HL-60/S4 (cell line): ENCODE data around the gene ARFRP1.

Source experiments
- in situ Hi-C: fragments of 300-500 bp; cut with MboI; formaldehyde crosslinking; loops from 2 replicates; pipeline ENCODE4 v1.14.3; 2022; ENCODE audit warnings: low sequenced_read_pairs

The ARFRP1 gene

DNA sequence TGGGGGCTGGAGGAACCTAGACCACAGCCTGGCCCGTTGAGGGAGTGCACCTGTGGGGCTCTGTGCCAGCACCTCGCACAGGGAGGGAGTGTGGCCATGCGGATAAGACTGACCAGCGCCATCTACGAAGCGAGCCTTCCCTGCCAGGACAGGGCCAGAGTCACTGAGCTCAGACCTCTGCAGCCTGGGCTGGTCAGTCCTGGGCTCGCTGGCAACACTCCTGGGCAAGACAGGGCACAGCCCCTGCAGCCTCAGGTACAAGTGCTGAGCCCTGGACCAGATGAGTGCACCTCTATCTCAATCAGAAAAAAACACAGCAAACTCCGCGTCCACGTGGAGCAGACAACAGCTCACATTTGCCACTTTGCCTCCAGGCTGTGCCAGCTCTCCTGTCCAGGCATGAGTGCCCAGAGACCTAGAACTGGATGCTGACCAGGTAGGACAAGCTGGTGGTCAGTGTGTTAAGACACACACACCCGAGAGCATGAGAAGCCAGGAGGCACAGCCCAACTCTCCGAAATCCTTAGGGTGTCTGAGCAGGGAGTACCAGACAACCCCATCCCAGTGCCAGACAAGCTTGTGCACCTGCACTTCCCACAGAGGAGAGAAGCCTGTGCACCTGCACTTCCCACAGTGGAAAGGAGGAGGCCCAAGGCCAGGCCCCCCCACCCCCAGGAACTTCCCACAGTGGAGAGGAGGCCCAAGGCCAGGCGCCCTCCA, 4.9 kb downstream of the ARFRP1 start:
- in situ Hi-C loops: no loop called here

GRCh38 chr20:63702036-63702665, 5.6 kb downstream of the ARFRP1 start:
- in situ Hi-C loops: no loop called here

GRCh38 chr20:63701329-63702035, 6.3 kb downstream of the ARFRP1 start:
- in situ Hi-C loops: no loop called here

DNA sequence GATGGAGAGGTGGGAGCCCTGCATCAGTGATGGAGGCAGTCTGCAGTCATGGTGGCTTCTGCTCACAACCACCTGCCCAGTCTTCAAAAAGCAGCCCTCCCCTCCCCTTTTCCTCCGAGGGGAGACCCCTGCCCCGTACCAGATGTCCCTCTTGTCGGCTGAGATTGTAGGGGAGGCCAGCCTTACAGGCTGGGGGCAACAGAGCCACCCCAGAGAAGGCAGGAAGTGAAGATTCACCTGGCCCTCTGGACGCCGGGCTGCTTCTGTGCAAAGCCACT, 6.8 kb downstream of the ARFRP1 start:
- in situ Hi-C loops: no loop called here

DNA sequence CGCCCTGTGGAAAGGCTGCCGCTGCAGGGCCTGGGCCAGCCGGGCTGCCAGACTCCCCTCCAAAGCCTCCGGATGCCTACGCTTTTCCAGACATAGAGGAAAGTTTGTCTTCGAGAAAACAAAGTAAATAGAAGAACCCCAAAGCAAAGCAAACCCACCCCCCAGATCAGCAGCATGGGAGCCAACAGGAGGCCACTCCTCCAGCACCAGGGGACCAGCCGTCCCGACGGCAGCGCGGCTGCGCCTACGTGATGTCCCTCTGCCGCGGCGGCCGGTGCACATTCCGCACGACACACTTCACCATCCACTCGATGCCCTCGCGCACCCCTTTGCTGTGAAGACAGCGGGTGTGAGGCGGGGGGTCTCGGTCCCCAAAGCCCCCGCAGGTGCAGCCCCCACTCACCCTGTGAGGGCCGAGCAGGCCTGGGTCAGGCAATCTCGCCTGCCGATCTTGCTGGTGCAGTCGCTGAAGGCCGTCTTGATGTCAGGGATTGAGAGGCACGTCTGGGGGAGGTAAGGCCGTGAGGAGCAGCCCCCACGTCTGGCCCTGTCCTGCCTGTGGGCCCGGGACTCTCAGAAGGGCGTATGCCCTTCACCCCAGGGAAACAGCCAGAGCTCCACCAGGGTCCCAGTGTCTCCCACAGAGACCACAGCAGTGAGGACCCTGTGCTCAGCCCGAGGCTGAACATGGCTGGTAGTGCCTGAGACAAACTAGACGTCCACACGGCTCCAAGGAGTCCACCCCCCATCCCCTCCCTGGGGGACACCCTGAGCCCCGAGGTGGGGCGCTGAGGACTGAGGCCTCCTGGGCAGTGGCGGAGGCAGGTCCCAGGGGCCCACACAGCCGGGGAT, 7.4 kb downstream of the ARFRP1 start:
- in situ Hi-C loops: no loop called here

DNA sequence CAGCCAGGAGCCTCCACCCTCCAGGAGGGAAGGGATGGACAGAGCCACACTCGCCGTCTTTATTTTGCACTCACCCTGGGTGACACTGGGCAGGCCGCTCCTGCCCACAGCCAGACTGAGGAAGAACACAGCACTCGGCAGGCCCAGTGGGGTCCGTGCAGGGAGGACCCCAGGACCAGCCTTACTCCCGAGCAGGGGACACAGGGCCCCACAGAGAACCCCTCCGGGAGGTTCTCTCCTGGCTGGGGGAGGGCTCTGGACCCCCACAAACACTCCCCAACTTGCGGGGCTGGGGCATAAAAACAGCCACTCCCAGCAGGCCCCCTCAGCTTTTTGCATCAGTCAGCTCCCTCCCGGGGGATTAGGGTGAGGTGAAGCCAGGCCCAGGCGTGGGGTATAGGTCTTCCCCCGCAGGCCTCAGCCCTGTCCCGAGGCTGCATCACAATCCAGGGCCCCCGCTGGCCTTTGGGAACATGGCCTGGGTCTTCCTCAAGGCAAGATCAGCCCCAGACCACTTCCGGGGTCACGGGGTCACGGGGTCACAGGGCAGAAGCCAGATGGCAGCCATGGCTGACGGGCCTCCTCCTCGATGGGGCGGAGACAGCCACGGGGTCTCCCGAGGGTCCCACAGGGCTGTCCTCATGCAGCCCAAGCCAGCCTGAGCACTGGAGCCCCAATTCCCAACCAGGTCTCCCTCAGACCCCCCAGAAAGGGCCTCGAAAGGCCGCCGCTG, 8.1 kb downstream of the ARFRP1 start:
- in situ Hi-C loops: no loop called here

GRCh38 chr20:63698739-63699465, 8.9 kb downstream of the ARFRP1 start:
- in situ Hi-C loops: no loop called here

- in situ Hi-C loops: no loop called here
Measured at GRCh38 chr20:63697868-63698545, 9.8 kb downstream of the ARFRP1 start.

DNA sequence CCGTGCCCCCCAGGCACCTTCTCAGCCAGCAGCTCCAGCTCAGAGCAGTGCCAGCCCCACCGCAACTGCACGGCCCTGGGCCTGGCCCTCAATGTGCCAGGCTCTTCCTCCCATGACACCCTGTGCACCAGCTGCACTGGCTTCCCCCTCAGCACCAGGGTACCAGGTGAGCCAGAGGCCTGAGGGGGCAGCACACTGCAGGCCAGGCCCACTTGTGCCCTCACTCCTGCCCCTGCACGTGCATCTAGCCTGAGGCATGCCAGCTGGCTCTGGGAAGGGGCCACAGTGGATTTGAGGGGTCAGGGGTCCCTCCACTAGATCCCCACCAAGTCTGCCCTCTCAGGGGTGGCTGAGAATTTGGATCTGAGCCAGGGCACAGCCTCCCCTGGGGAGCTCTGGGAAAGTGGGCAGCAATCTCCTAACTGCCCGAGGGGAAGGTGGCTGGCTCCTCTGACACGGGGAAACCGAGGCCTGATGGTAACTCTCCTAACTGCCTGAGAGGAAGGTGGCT, 10.4 kb downstream of the ARFRP1 start:
- in situ Hi-C loops: no loop called here

DNA sequence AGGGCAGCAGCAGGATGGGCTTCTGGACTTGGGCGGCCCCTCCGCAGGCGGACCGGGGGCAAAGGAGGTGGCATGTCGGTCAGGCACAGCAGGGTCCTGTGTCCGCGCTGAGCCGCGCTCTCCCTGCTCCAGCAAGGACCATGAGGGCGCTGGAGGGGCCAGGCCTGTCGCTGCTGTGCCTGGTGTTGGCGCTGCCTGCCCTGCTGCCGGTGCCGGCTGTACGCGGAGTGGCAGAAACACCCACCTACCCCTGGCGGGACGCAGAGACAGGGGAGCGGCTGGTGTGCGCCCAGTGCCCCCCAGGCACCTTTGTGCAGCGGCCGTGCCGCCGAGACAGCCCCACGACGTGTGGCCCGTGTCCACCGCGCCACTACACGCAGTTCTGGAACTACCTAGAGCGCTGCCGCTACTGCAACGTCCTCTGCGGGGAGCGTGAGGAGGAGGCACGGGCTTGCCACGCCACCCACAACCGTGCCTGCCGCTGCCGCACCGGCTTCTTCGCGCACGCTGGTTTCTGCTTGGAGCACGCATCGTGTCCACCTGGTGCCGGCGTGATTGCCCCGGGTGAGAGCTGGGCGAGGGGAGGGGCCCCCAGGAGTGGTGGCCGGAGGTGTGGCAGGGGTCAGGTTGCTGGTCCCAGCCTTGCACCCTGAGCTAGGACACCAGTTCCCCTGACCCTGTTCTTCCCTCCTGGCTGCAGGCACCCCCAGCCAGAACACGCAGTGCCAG, 11.0 kb downstream of the ARFRP1 start, which contains the start of gene TNFRSF6B:
TNFRSF6B (plus strand) TSS at position 25 of the 729 bp plus-strand sequence; CDS start at position 141, 116 bp downstream.
- in situ Hi-C loops: no loop called here

DNA sequence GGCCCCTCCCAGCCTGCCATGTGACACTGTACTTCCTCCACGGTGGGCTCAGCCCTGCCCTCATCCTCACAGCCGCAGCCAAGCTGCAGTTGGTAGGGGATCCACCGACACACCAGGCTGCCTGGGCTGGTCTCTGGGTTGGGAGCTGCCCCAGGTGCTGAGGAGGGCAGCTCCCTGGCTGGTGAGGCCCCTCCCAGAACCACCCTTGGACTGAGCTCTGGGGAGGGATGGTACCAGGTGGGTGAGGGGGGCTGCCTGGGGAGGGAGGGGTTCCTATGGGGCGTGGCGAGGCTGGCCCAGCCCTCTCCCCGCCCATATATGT, 11.5 kb downstream of the ARFRP1 start:
- in situ Hi-C loops: no loop called here

- in situ Hi-C loops: no loop called here
Measured at GRCh38 chr20:63695424-63696305, 12.1 kb downstream of the ARFRP1 start.

GRCh38 chr20:63694584-63695423, 13.0 kb downstream of the ARFRP1 start:
- in situ Hi-C loops: no loop called here

DNA sequence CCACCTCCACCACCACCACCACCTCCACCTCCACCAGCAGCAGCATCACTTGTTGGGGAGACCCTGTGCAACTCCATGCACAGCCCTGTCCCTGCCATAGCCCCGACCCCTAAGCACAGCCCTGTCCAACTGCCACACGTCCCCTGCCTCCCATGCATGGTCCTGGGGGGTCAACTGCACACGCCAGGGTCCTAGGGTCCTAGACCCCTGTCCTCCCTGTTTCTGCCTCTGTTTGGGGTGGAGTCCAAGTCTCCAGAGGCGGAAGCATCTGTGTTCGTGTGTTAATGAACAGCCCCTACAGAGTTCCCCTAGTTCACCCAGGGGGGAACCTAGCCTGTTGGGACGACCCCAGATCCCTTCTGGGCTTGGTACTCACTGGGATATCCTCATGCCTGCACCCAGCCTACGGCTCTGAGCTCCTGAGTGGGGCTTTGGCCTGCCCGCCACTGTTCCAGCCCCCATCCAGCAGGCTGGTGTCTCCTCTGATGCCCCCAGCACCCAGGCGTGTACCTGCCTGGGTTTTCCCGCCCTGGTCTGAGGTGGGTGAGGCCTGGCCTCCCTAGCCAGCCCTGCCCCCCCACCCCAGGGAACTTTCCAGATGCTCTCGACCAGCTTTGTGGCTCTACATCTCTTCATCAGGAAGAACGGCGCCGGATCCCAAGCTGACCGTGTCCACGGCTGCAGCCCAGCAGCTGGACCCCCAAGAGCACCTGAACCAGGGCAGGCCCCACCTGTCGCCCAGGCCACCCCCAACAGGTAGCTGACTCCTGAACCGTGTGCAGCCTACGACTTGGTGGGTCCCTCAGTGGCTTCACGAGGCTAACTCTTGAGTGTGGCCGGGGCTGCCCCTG, 13.8 kb downstream of the ARFRP1 start:
- in situ Hi-C loops: no loop called here

DNA sequence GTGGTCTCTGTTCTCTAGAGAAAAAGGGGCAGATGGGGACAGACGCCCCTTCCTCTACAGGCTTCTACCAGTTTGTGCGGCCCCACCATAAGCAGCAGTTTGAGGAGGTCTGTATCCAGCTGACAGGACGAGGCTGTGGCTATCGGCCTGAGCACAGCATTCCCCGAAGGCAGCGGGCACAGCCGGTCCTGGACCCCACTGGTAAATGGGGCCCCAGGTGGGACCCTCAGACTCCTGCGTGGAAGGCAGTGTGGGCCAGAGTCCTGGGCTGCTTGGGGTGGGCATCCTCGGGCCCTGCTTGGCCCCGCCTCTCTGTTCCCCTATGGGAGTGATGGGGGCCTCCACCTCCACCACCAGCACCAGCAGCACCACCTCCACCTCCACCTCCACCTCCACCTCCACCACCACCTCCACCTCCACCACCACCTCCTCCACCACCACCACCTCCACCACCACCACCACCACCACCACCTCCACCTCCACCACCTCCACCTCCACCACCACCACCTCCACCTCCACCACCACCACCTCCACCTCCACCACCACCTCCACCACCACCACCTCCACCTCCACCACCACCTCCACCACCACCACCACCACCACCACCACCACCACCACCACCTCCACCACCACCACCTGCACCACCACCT, 14.6 kb downstream of the ARFRP1 start:
- in situ Hi-C loops: no loop called here
